Common myeloid progenitor, CD34-positive (primary cell): ENCODE measurements around the gene CCDC152.

Experiments
- CTCF ChIA-PET: fragments of 350-600 bp; sonication (Branson Sonifier 250); formaldehyde crosslinking; loops from one replicate; lab custom pipeline; 2021; ENCODE audit warnings: antibody characterized with exemption; lab: Charles Lee
- POLR2A ChIA-PET: fragments of 350-600 bp; sonication (Branson Sonifier 250); formaldehyde crosslinking; loops from one replicate; lab custom pipeline; 2021; ENCODE audit warnings: antibody characterized with exemption; lab: Charles Lee
- DNase-seq, 3 donors: peaks; one replicate each; pipeline versions ENCODE4 v3.0.0 to v3.0.0-alpha.2; 2013
- H3K27ac ChIP-seq, 2 experiments: 1 replicate in 1 of 2; 2 replicates in 1 of 2; pipeline ENCODE4 v1.7.0; 2013; ENCODE audit warnings: inconsistent platforms in 2 of 2, low read length in 2 of 2, mild to moderate bottlenecking in 2 of 2, low read depth in 1 of 2, moderate library complexity in 1 of 2; ENCODE audit not compliant: severe bottlenecking in 2 of 2, insufficient read depth in 1 of 2, poor library complexity in 1 of 2
- H3K27me3 ChIP-seq, 5 experiments: replicated peaks in 2 of 5; 1 replicate in 3 of 5; 2 replicates in 2 of 5; pipeline versions ENCODE4 v1.6.1 to v1.7.0; 2013; ENCODE audit warnings: low read length in 4 of 5, mild to moderate bottlenecking in 2 of 5, moderate library complexity in 2 of 5, inconsistent platforms in 1 of 5; ENCODE audit not compliant: insufficient read depth in 5 of 5, control insufficient read depth in 4 of 5
- H3K36me3 ChIP-seq, 4 experiments: 1 replicate in 2 of 4; 2 replicates in 2 of 4; pipeline versions ENCODE4 v1.6.1 to v1.7.0; 2013; ENCODE audit warnings: low read length in 3 of 4, control low read depth in 1 of 4, mild to moderate bottlenecking in 1 of 4; ENCODE audit not compliant: control insufficient read depth in 4 of 4, insufficient read depth in 4 of 4
- H3K4me1 ChIP-seq, 4 experiments: 1 replicate in 3 of 4; 2 replicates in 1 of 4; pipeline versions ENCODE4 v1.6.1 to v1.7.1; 2013; ENCODE audit warnings: low read length in 3 of 4, mild to moderate bottlenecking in 3 of 4, control low read depth in 1 of 4, inconsistent platforms in 1 of 4, moderate library complexity in 1 of 4; ENCODE audit not compliant: control insufficient read depth in 4 of 4, insufficient read depth in 4 of 4; ENCODE audit errors: control extremely low read depth in 1 of 4
- H3K4me3 ChIP-seq, 7 experiments: 1 replicate in 4 of 7; 2 replicates in 3 of 7; pipeline versions ENCODE4 v1.5.1 to v1.7.0; 2013; ENCODE audit warnings: mild to moderate bottlenecking in 7 of 7, low read length in 6 of 7, moderate library complexity in 6 of 7, inconsistent platforms in 2 of 7, low read depth in 2 of 7, control low read depth in 1 of 7; ENCODE audit not compliant: insufficient read depth in 4 of 7, control insufficient read depth in 1 of 7; ENCODE audit errors: extremely low read depth in 1 of 7
- H3K9me3 ChIP-seq, 5 experiments: 1 replicate in 4 of 5; 2 replicates in 1 of 5; pipeline versions ENCODE4 v1.6.1 to v1.7.1; 2013; ENCODE audit warnings: low read length in 4 of 5, mild to moderate bottlenecking in 2 of 5, inconsistent platforms in 1 of 5, low read depth in 1 of 5, moderate library complexity in 1 of 5; ENCODE audit not compliant: control insufficient read depth in 4 of 5, insufficient read depth in 2 of 5; ENCODE audit errors: control extremely low read depth in 1 of 5
- WGBS: methylation state at CpG from one replicate; pipeline ENCODE4 v1.1.5; 2013; ENCODE audit not compliant: insufficient coverage; 5-methylcytosine and 5-hydroxymethylcytosine counted together

CCDC152 gene

DNA sequence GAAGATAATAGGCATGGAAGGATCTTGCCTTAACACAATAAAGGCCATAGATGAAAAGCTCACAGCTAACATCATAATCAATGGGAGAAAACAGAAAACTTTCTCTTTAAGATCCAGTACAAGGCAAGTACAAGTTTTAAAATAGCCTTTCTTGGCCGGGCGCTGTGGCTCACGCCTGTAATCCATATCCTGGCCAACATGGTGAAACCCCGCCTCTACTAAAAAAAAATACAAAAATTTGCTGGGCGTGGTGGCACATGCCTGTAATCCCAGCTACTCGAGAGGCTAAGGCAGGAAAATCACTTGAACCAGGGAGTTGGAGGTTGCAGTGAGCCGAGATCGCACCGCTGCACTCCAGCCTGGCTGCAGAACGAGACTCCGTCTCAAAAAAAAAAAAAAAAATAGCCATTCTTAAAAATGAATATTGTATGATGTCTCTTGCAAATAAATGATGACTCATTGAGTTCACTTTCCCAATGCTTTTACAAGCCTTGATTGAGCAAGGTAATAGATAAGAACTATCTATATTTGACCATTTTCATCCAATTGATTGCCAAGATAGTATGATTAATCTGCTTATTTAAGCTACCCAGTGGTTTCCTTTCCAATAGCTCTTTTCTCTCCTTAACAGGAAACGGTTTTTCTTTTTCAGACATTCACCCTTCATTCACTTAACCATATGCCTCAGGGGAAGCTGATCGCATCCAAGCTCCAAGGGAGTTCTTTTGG is 15.8 kb downstream of the CCDC152 start:
- H3K27ac ChIP-seq, result no peak overlapping the region
- ChIA-PET POLR2A (interaction anchor here (0.6 kb wide), 1 partner anchor 42 kb away, joined by 6 read pairs; no protein-coding TSS in a partner anchor), CTCF (interaction anchor here (0.7 kb wide), 1 partner anchor 906 kb away, joined by 3 read pairs; no protein-coding TSS in a partner anchor)
- WGBS, result 96% methylated on average over 6 of the region's 13 CpGs
- no peaks in the 10 kb centered on the region for H3K27me3 ChIP-seq
- H3K9me3 ChIP-seq, result peaks cover 0 to 2% (median 0%) of the 10 kb centered on the region in 5 experiments
- peaks cover 0 to 8% (median 0%) of the 10 kb centered on the region in 4 experiments for H3K36me3 ChIP-seq
- DNase-seq, result no peak
- no peaks in the 10 kb centered on the region for H3K4me1 ChIP-seq
- no peak overlapping the region for H3K4me3 ChIP-seq

DNA sequence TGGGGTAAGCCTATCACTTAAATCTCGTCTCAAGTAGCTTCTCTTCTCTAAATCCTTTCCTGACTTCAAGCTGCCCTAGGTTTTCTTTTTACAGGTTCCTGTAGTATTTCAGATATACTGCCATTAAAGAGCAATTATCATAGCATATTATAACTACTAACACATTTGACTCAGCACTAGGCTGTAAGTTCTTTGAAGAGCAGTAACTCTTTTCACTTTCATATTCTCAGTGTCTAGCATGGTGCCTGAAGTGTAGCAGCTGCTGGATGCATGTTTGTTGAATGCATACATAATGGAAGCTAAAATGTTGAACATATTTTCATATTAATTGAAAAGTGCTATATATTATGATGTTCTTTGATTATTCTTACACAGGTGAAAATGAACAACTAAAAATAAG is 22.5 kb downstream of the CCDC152 start:
- H3K4me3 ChIP-seq, result no peak overlapping the region
- peaks cover 0 to 3% (median 0%) of the 10 kb centered on the region in 4 experiments for H3K36me3 ChIP-seq
- no peak overlapping the region for H3K27ac ChIP-seq
- POLR2A ChIA-PET, result no interaction called here
- no peaks in the 10 kb centered on the region for H3K4me1 ChIP-seq
- no CpG with 5 or more reads among the region's 1 CpG for WGBS
- no peaks in the 10 kb centered on the region for H3K9me3 ChIP-seq
- CTCF ChIA-PET, result no interaction called here
- no peak for DNase-seq
- no peaks in the 10 kb centered on the region for H3K27me3 ChIP-seq

DNA sequence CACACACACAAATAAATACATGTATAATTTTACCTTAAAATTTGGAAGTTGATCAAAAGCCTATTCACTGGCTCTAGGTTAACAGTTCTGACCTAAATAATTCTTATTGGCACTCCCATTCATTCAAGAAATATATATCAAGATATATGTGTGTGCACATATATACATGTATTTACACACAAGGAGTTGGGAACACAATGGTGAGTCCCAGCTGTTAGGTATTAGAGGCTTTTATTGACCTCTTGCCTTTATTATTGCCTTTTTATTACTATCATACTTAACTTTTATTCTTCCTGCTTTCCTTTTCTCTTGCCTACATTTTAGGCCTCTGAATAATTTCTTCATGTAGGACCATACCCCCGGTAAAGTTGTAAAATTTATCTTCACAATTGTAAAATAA is 25.0 kb downstream of the CCDC152 start:
- Histone ChIP-seq H3K36me3 (peaks cover 0 to 8% (median 0%) of the 10 kb centered on the region in 4 experiments), H3K27ac (no peak overlapping the region), H3K27me3 (no peaks in the 10 kb centered on the region), H3K4me1 (no peaks in the 10 kb centered on the region), H3K9me3 (peaks cover 0 to 14% (median 0%) of the 10 kb centered on the region in 5 experiments), H3K4me3 (no peak overlapping the region)
- no peak for DNase-seq
- WGBS, result 100% methylated on average over 1 of the region's 1 CpG
- ChIA-PET CTCF (no interaction called here), POLR2A (no interaction called here)

DNA sequence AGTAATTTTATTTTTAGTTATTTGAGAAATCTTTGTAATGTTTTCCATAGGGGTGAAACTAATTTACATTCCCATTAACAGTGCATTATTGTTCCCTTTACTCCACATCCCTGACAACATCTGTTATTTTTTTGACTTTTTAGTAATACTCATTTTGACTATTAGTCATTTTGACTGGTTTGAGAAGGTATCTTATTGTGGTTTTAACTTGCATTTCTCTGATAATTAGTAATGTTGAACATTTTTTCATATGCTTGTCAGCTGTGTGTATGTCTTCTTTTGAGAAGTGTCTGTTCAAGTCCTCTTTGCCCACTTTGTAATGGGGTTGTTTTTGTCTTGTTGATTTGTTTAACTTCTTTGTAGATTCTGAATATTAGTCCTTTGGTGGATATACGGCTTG is 27.5 kb downstream of the CCDC152 start:
- no peak for DNase-seq
- H3K9me3 ChIP-seq, result peaks cover 0 to 33% (median 4%) of the 10 kb centered on the region in 5 experiments
- H3K27ac ChIP-seq, result no peak overlapping the region
- WGBS, result no CpG with 5 or more reads among the region's 1 CpG
- no peaks in the 10 kb centered on the region for H3K27me3 ChIP-seq
- H3K4me1 ChIP-seq, result no peaks in the 10 kb centered on the region
- ChIA-PET POLR2A (no interaction called here), CTCF (no interaction called here)
- no peak overlapping the region for H3K4me3 ChIP-seq
- H3K36me3 ChIP-seq, result peaks cover 0 to 13% (median 0%) of the 10 kb centered on the region in 4 experiments

DNA sequence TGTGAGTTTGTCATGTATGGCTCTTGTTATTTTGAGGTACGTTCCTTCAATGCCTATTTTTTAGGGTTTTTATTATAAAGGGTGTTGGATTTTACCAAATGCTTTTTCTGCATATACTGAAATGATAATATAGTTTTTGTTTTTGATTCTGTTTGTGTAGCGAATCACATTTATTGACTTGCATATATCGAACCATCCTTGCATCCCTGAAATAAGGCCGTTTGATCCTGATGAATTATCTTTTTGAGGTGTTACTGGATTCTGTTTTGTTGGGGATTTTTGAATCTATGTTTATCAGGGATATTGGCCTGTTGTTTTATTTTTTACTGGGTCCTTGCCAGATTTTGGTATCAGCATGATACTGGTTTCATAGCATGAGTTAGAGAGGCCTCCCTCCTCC is 29.1 kb downstream of the CCDC152 start:
- WGBS, result 100% methylated on average over 3 of the region's 4 CpGs

DNA sequence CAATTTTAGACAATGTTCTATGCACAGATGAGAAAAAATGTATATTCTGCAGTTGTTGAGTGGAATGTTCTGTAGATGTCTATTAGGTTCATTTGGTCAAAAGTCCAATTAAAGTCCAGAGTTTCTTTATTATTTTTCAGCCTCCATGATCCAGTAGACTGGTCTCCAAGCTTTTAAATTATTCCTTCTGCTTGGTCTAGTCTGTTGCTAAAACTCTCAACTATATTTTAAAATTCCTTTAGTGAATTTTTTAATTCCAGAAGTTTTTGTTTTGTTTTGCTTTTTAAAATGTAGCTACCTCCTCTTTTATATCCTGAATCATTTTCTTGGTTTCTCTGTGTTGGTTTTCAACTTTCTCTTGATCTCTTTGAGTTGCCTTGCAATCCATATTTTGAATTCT is 30.5 kb downstream of the CCDC152 start:
- Histone ChIP-seq H3K27ac (no peak overlapping the region), H3K9me3 (peaks cover 1 to 38% (median 7%) of the 10 kb centered on the region in 5 experiments), H3K27me3 (no peaks in the 10 kb centered on the region), H3K4me1 (no peaks in the 10 kb centered on the region), H3K4me3 (no peak overlapping the region), H3K36me3 (peaks cover 0 to 19% (median 0%) of the 10 kb centered on the region in 4 experiments)
- ChIA-PET POLR2A (no interaction called here), CTCF (no interaction called here)
- DNase-seq, result no peak

More for the DNA sequence above, 29.1 kb downstream of the CCDC152 start:
- Histone ChIP-seq H3K27ac (no peak overlapping the region), H3K36me3 (peaks cover 0 to 19% (median 0%) of the 10 kb centered on the region in 4 experiments), H3K4me3 (no peak overlapping the region), H3K27me3 (no peaks in the 10 kb centered on the region), H3K9me3 (peaks cover 0 to 35% (median 7%) of the 10 kb centered on the region in 5 experiments), H3K4me1 (no peaks in the 10 kb centered on the region)
- ChIA-PET CTCF (interaction anchor here (1.0 kb wide), 1 partner anchor 24 kb away, joined by 3 read pairs; no protein-coding TSS in a partner anchor), POLR2A (no interaction called here)
- no peak for DNase-seq

DNA sequence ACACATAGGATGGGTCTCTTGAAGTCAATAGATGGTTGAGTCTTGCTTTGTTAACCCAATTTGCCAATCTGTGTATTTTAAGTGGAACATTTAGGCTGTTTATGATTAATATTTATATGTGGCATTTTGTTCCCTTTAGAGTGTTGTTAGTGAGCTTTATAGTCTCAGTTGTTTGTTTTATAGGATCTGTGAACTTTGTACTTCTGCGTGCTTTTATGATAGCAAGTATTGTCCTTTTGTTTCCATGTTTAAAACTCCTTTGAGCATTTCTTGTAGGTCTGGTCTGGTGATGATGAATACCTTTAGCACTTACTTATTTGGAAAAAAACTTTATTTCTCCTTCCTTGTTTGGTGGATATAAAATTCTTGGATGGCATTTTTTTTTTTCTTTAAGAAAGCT is 31.2 kb downstream of the CCDC152 start:
- no peak for DNase-seq
- ChIA-PET POLR2A (no interaction called here), CTCF (no interaction called here)
- Histone ChIP-seq H3K27me3 (no peaks in the 10 kb centered on the region), H3K27ac (no peak overlapping the region), H3K9me3 (peaks cover 2 to 38% (median 7%) of the 10 kb centered on the region in 5 experiments), H3K4me1 (no peaks in the 10 kb centered on the region), H3K4me3 (no peak overlapping the region), H3K36me3 (peaks cover 0 to 24% (median 0%) of the 10 kb centered on the region in 4 experiments)
- 100% methylated on average over 1 of the region's 1 CpG for WGBS
